GM18519 (cell line): ENCODE results near the gene TAS1R3.

Source experiments
- ATAC-seq: cut with Tn5 transposase; IDR thresholded peaks from one replicate; pipeline ENCODE4 v1.9.1; 2021; ENCODE audit warnings: mild to moderate bottlenecking, moderate library complexity; ENCODE audit not compliant: unreplicated experiment, low FRiP score

Gene TAS1R3

GRCh38 chr1:1331068-1331965 is at the start of gene TAS1R3:
Gene TAS1R3, plus strand, starts transcription at chr1:1331280. Its CDS starts 66 bp downstream, at chr1:1331346.
- ATAC-seq: no peak

DNA sequence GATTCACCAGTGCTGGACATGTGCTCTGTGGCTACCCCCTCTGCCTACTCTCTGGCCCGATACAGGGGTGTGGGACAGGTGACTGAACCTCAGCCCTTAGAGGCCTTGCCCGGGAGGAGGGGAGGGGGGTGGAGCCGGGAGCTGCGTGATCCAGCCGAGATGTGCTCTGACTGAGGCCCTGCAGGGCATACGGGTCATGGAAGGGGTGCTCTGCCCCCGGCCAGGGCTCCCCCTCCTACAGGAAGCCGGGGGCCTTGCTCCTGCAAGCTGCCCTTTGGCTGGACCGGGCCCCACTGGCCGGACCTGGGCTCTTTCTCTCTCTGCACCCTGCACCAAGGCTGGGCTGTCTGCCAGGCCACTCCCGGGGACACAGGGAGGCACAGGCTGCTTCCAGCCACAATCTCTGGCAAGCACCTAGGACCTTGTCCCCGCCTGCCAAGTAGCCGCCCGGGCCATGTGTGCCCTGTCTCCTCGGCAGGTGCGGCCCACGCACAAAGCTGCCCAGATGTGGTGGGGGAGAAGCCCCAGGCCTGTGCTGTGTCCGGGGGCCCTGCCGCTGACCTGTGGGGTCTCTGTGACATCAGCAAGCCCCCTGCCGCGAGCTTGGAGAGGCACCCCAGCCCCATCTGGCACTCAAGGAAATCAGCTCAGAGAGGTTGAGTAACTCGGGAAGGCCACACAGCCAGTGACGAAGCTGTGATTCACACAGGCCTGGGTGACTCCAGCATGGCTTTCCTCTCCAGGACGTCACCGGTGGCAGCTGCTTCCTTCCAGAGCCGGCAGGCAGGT is 49.4 kb upstream of the TAS1R3 start:
- ATAC-seq: no peak

- ATAC-seq: no peak
Observed at GRCh38 chr1:1282998-1283397, 48.1 kb upstream of the TAS1R3 start.

DNA sequence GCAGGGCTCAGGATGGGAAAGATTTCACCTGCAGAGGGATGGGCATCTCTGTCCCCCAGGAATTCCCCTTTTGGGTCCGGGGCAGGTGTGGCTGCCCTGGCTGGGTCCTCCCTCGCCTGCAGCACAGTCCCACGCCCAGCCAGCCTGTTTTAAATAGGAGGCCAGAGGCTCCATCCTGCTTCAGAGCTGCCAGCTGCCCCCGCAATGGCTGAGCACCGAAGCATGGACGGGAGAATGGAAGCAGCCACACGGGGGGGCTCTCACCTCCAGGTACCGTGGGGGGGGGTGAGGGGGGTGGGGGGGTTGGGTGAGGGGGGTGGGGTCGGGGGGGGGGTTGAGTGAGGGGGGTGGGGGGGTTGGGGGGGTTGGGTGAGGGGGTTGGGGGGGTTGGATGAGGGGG is 47.3 kb upstream of the TAS1R3 start:
- ATAC-seq: no peak

GRCh38 chr1:1284221-1285101 is 46.6 kb upstream of the TAS1R3 start:
- no peak for ATAC-seq

DNA sequence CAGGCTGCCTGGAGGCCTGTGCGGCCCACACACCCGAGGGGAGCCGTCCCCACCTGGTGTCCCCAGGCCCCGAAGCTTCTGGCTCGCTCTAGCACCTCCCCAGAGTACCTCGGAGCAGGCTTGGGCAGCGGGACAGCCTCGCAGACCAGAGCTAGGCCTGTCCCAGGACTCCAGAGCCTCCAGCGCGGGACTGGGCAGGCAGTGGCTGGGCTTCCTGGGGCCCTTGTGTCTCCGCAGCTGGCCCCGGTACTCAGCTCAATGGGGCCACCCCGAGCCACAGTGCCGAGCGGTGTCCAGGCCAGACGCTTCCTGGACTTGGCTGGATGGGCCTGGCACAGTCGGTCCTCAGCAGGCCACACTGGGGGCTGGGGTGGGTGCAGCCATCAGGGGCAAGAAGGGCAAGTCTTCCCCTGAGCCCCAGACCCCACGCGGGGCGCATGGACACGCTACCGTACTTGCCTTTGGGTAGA is 45.9 kb upstream of the TAS1R3 start:
- no peak for ATAC-seq

- ATAC-seq: no peak
Observed at GRCh38 chr1:1285611-1286311, 45.3 kb upstream of the TAS1R3 start.

DNA sequence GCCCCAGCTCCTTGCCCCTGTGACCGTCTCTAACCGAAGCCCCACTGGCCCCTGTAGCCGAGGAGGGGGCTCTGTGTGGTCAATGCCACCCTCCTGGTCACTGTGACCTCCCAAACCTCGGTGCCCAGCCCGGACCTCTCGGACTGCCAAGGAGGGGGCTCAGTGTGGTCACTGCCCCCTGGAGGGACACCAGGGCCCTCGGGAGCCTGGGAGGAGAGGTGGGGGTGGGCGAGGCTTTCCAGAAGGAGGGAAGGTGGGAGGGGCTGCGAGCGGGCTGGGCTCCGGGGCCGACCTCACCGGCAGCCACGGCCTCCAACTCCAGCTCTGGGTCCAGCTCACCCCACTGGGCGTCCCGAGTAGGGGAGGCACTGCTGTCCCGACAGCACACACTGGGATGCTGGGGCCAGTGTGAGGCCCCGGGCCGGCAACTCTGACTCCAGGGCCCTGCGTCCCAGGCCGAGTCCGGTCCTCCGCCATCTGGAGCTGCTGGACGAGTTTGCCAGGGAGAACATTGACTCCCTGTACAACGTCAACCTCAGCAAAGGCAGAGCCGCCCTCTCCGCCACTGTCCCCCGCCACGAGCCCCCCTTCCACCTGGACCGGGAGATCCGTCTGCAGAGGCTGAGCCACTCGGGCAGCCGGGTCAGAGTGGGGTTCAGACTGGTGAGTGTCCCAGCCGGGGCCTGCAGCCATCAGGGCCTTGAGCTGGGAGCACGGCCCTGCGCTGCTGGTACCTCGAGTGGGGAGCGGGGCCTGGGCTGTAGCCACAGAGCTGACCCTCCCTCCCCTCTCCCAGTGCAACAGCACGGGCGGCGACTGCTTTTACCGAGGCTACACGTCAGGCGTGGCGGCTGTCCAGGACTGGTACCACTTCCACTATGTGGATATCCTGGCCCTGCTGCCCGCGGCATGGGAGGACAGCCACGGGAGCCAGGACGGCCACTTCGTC is 44.5 kb upstream of the TAS1R3 start:
- ATAC-seq: no peak

- ATAC-seq: no peak
Observed at GRCh38 chr1:1287288-1288110, 43.6 kb upstream of the TAS1R3 start.

- ATAC-seq: no peak
Observed at GRCh38 chr1:1290238-1290731, 40.8 kb upstream of the TAS1R3 start.

GRCh38 chr1:1291023-1291528 is 40.0 kb upstream of the TAS1R3 start:
- ATAC-seq: no peak

- ATAC-seq: no peak
Observed at GRCh38 chr1:1291548-1292441, 39.3 kb upstream of the TAS1R3 start.

DNA sequence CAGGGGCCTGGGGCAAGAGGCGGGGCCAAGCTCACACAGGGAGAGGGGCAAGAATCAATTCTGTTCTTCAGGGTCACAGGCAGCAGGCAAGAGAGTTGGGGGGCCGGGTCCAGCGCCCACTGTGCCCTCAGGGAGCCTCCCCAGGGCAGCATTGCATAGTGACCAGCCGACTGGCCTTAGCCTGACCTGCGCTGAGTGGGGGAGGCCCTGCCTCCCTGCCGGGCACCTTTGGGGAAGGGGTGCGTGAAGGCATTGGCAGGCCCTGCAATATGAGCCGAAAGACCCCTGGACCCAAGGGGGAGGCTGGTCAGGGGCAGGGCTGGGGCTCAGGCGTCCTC is 38.7 kb upstream of the TAS1R3 start:
- ATAC-seq: no peak

DNA sequence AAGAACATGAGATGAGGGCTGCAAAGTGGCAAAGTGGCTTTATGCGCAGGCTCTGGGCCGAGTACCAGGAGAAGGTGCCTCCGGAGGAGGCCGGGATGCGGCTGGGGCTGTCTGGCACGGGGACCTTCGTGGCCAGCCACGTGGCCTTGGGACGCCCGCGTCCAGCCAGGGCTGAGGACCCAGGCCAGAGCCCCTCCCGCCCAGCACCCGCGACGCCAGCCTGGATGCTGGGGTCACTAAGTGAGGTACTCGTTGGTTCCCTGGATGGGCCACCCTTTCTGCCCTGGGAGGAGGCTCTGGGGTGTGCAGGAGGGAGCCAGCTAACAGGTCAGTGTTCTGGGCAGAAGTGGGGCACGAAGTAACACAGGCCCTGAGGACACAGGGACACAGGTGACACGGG is 38.2 kb upstream of the TAS1R3 start:
- ATAC-seq: no peak

DNA sequence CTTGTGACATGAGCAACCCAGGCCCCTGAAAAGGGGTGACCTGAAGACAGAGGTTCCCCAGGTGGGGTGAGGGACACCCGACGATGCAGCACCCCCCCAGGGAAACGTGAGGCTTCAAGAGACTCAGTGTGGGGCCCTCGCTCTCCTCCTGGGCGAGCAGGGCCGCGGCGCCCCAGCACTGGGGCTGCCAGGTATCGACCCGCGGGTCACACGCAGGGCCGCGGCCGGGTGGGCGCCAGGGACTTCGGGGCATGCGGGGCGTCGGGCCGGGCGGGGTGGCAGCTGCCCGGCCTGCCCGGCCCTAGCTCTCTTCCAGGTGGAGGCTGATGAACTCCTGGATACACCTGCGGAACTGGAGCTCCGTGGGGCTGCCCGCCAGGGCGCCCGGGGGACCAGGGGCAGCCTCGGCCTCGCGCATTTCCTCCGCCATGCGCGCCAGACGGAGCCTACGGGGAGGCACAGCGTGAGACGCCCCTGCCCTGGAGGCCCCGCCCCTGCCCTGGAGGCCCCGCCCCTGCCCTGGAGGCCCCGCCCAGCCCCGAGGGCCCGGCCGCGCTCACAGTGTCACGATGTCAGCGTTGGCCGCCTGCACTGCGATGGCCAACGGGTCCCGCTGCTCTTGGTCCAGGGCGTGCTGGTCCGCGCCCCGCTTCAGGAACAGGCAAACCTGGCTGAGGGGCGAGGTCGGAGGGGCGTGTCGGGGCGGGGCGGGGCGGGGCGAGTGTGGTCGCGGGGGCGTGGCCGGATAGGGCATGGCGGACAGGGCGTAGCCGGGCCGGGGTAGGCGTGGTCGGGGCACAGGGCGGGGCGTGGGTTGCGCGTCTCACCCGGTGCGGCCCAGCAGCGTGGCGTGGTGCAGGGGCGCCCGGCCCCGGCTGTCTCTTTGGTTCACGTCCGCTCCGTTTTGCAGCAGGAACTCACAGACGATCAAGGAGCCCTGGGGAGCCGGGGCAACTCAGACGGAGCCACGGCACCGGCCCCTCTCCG is 37.5 kb upstream of the TAS1R3 start:
- ATAC-seq: no peak
